Measurements from ENCODE around the gene ORAI1. TPM values are rescaled to one million over a fixed set of nuclear protein-coding genes. Genes with fewer than 3 reads are reported as not detected.

ORAI1 gene
- total RNA-seq, 2 experiments from 2014 or later, result 39.7 to 42.3 TPM

DNA sequence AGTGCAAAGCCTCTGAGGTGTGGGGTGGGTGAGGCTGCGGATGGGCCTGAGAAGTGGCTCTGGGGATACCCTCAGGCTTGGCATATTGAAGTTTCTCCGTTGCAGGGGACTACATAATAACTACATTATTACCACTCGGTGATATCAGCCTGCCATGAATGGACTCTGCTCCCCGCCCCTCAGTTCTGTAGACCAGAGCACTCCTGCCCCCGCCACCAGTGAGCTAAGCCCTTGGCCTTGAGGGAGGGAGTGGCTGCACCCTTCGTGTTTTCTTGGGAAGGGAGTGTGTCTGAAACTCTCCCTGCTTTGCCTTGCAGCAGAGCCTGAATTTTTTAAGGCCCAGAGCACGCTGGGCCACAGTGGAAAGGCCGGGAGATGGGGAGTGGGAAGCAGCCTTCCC lies 1.7 kb downstream of the ORAI1 start:
- Mint-ChIP-seq H3K36me3 (ENCODE audit: low read depth) (peaks cover 51% of the 10 kb centered on the region), H3K27me3 (no peaks in the 10 kb centered on the region), H3K4me1 (ENCODE audit: low read depth) (peaks cover 70% of the 10 kb centered on the region), H3K4me3 (peak overlapping the region; percentile 99), H3K27ac (peak overlapping the region; percentile 99), H3K9me3 (no peaks in the 10 kb centered on the region)
- Histone ChIP-seq H3K4me3 (ENCODE audit: low read length) (peak overlapping the region; percentile 89), H3K4me1 (ENCODE audit: insufficient read depth, low read length) (peaks cover 70% of the 10 kb centered on the region), H3K9me3 (ENCODE audit: control insufficient read depth in 1 of 2, insufficient read depth in 1 of 2, low read length in 2 of 2) (no peaks in the 10 kb centered on the region), H3K27ac (ENCODE audit: low read depth in 1 of 2, low read length in 2 of 2) (peak overlapping the region; percentile 90 to 96), H3K27me3 (ENCODE audit: control insufficient read depth in 1 of 2, insufficient read depth in 2 of 2, low read length in 2 of 2) (no peaks in the 10 kb centered on the region), H3K36me3 (ENCODE audit: insufficient read depth, low read length) (peaks cover 19% of the 10 kb centered on the region)
- ChIA-PET CTCF (interaction anchor here (0.6 to 6.1 kb wide), 7 partner anchors 22 to 1187 kb away, joined by 3 to 62 read pairs (median 20); partner anchors contain the start of genes KDM2B, MORN3 and RHOF), POLR2A (interaction anchor here (0.7 to 7.0 kb wide), 16 partner anchors 9 to 617 kb away, joined by 3 to 193 read pairs (median 20); partner anchors contain the start of genes KDM2B, MORN3 and TMEM120B)
- ATAC-seq (ENCODE audit: poor library complexity), result no peak
- intact Hi-C loops (cut with DNase I, micrococcal nuclease), result loop anchor here in 1 of 2 experiments (5.0 kb wide), 1 partner anchor 164 kb away; the partner anchor contains the start of gene RHOF
- no peak for DNase-seq
- TF ChIP-seq, protein P1, sequence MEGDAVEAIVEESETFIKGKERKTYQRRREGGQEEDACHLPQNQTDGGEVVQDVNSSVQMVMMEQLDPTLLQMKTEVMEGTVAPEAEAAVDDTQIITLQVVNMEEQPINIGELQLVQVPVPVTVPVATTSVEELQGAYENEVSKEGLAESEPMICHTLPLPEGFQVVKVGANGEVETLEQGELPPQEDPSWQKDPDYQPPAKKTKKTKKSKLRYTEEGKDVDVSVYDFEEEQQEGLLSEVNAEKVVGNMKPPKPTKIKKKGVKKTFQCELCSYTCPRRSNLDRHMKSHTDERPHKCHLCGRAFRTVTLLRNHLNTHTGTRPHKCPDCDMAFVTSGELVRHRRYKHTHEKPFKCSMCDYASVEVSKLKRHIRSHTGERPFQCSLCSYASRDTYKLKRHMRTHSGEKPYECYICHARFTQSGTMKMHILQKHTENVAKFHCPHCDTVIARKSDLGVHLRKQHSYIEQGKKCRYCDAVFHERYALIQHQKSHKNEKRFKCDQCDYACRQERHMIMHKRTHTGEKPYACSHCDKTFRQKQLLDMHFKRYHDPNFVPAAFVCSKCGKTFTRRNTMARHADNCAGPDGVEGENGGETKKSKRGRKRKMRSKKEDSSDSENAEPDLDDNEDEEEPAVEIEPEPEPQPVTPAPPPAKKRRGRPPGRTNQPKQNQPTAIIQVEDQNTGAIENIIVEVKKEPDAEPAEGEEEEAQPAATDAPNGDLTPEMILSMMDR (IDR thresholded peaks at IDR 0.05), result no peak

DNA sequence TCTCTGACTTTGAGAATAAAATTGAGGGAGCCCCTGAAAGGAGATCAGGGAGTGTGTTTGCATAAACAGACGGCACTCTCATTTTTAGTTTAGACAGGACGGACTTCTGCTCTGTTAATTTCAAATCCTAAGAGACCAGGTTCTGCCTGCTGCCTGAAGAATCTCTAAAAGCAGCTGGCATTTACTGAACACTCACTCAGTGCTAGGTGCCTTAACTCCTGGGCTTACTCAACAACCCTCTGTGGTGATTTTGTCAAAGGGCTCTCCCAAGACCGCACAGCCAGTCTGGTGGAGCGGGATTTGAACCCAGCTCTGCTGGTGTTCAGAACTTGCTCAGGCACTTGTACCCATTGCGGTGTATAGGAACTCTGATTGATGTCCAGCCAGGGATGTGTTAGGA lies 2.2 kb downstream of the ORAI1 start:
- Histone ChIP-seq H3K9me3 (ENCODE audit: control insufficient read depth in 1 of 2, insufficient read depth in 1 of 2, low read length in 2 of 2) (no peaks in the 10 kb centered on the region), H3K4me3 (ENCODE audit: low read length) (peak overlapping the region; percentile 89), H3K27ac (ENCODE audit: low read depth in 1 of 2, low read length in 2 of 2) (peak overlapping the region; percentile 90 to 96), H3K4me1 (ENCODE audit: insufficient read depth, low read length) (peaks cover 74% of the 10 kb centered on the region), H3K36me3 (ENCODE audit: insufficient read depth, low read length) (peaks cover 22% of the 10 kb centered on the region), H3K27me3 (ENCODE audit: control insufficient read depth in 1 of 2, insufficient read depth in 2 of 2, low read length in 2 of 2) (no peaks in the 10 kb centered on the region)
- peak overlapping the region; percentile 99 for H3K4me3 Mint-ChIP-seq
- DNase-seq (no peak), ATAC-seq (ENCODE audit: poor library complexity) (no peak)
- no peaks in the 10 kb centered on the region for H3K27me3 Mint-ChIP-seq
- H3K27ac Mint-ChIP-seq, result peak overlapping the region; percentile 99
- H3K9me3 Mint-ChIP-seq, result no peaks in the 10 kb centered on the region
- ChIA-PET CTCF (interaction anchor here (0.6 to 6.1 kb wide), 6 partner anchors 21 to 1188 kb away, joined by 3 to 62 read pairs (median 19); partner anchors contain the start of genes MORN3 and RHOF), POLR2A (interaction anchor here (0.8 to 7.0 kb wide), 10 partner anchors 8 to 173 kb away, joined by 3 to 193 read pairs (median 32); partner anchors contain the start of genes KDM2B and MORN3)
- peaks cover 54% of the 10 kb centered on the region for H3K36me3 Mint-ChIP-seq (ENCODE audit: low read depth)
- H3K4me1 Mint-ChIP-seq (ENCODE audit: low read depth), result peaks cover 74% of the 10 kb centered on the region
- intact Hi-C loops (cut with DNase I, micrococcal nuclease), result loop anchor here in 1 of 2 experiments (5.0 kb wide), 1 partner anchor 164 kb away; the partner anchor contains the start of gene RHOF
- TF ChIP-seq, protein P1 (IDR thresholded peaks at IDR 0.05), result no peak

GRCh38 chr12:121630791-121631355 lies 4.5 kb downstream of the ORAI1 start:
- peak overlapping the region; percentile 5 to 9 for H3K27ac ChIP-seq (ENCODE audit: low read depth in 1 of 2, low read length in 2 of 2)
- Mint-ChIP-seq H3K4me3 (peak overlapping the region; percentile 99), H3K4me1 (ENCODE audit: low read depth) (peaks cover 72% of the 10 kb centered on the region), H3K27ac (peak overlapping the region; percentile 99), H3K27me3 (no peaks in the 10 kb centered on the region), H3K36me3 (ENCODE audit: low read depth) (peaks cover 61% of the 10 kb centered on the region), H3K9me3 (no peaks in the 10 kb centered on the region)
- DNase-seq (no peak), ATAC-seq (ENCODE audit: poor library complexity) (no peak)
- no peaks in the 10 kb centered on the region for H3K27me3 ChIP-seq (ENCODE audit: control insufficient read depth in 1 of 2, insufficient read depth in 2 of 2, low read length in 2 of 2)
- H3K36me3 ChIP-seq (ENCODE audit: insufficient read depth, low read length), result peaks cover 25% of the 10 kb centered on the region
- TF ChIP-seq, protein P1 (IDR thresholded peaks at IDR 0.05), result no peak
- intact Hi-C loops (cut with DNase I, micrococcal nuclease), result no loop called here
- H3K9me3 ChIP-seq (ENCODE audit: control insufficient read depth in 1 of 2, insufficient read depth in 1 of 2, low read length in 2 of 2), result no peaks in the 10 kb centered on the region
- ChIA-PET CTCF (interaction anchor here (3.2 to 6.1 kb wide), 2 partner anchors 38 to 78 kb away, joined by 12 to 45 read pairs; partner anchors contain the start of gene MORN3), POLR2A (interaction anchor here (1.1 to 7.0 kb wide), 5 partner anchors 19 to 175 kb away, joined by 3 to 193 read pairs (median 4); partner anchors contain the start of gene MORN3)
- no peak overlapping the region for H3K4me3 ChIP-seq (ENCODE audit: low read length)
- H3K4me1 ChIP-seq (ENCODE audit: insufficient read depth, low read length), result peaks cover 75% of the 10 kb centered on the region

Measured in CD4-positive, alpha-beta T cell (primary cell).